ENCODE measurements around the gene SNX11.

SNX11 gene

DNA sequence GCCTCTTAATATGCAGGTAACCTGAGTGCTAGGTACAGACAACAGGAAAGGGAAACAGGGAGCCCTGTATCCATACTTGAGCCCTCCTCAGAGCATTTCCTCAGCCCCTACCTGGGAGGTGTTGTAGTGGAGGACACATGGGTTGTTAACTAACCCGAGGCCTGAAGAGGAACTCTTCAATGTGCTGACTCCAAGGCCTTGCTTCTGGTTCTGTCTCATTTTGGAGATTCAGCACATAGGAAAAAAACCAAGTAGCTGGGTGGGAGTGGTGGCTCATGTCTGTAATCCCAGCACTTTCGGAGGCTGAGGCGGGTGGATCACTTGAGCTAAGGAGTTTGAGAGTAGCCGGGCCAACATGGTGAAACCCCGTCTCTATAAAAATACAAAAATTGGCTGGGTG is 24.8 kb downstream of the SNX11 start:
- DNase-seq (ENCODE audit: low read depth) = no peak

DNA sequence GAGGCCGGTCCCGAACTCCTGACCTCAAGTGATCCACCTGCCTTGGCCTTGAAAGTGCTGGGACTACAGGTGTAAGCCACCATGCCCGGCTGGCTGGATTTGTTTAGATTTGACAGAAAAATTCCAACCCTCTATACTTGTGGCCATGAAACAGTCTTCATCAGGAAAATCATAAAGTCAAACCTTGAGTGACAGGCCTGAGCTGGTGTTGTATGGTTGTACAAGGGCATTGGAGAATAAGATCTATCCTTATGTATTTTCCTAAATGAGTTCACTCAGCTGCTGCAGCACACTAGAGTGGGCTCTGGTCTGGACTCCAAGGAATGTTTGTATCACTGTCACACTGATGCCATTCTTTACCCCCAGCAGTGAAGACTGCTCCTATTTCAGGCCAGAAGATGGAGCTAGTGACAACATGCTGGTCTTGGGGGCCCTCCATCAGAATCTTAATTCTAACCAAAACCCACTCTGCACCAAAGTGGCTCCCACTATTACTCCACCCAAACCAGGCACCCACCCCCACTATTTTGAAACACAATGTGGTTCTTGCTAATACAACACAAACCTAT is 27.4 kb downstream of the SNX11 start:
- no peak for DNase-seq (ENCODE audit: low read depth)

DNA sequence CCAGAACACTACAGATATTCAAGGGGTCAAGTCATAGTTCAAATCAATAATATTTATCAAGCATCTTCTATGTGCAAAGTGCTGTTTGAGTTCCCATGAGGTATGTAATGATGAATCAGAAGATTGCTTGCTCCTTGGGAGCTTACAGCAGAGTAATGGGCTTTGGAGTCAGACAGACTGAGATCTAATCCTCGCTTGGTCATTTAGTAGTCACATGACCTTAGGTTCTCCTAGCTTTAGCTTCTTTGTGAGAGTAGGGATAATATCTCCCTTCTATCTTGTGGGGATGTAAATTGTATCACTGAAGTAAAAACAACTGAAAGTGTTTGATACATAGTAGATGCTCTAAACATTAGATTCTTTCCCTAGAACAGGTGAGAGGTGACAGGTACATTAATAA is 30.1 kb downstream of the SNX11 start:
- DNase-seq (ENCODE audit: low read depth) = no peak

DNA sequence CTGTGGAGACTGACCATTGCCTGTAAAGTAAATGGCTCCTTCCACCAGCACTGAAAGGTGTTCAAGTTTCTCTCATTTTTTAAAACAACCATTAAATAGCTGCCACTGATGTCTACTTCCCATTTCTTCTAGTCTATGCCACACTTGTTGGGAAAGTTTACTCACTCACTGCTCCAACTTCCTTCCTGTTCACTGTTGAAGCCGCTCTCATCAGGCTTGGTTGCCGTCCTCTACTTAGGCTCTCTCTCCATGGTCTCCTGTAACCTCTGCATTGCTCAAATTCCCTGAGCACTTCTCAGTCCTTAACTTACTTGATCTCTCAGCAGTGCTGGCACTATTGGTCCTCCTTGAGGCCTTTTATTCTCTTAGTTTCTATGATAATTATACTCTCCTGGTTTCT is 32.4 kb downstream of the SNX11 start:
- DNase-seq (ENCODE audit: low read depth) = no peak

DNA sequence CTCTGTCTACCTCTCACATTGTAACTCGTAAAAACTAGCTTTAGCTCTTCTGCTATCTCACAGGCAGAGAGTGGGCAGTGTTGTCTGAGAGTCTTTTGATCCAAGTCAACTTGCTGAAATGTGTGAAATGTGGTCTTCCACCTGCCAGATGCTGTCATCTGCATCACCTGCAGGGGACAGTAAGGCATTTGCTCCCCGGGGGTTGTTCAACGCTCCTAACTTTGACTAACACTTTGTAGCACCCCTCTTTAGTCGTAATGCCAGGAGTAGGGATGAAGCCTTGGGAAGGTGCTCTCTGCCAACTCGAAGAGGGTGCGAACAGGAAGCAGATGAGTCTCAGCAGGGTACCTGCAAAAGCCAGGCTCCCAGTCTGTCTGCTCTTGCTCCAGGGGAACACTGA is 36.1 kb downstream of the SNX11 start:
- no peak for DNase-seq (ENCODE audit: low read depth)

DNA sequence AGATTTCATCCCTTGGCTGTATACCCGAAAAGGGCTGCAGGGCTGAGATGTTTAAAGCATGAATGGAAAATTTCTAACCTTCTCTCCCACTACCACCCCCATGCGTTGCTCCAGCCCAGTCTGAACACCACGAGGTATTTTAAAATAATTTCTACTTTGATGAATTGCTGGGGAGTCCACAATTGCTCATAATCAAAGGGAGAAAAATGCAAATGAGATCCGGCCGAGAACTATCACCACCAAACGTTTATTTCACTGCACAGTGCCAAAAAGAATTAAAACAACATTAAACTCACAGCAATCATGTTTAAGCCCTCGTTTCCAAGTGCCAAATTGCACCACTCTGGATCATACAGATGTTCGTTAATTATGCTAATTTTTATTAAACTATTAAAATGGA is 36.7 kb downstream of the SNX11 start:
- DNase-seq (ENCODE audit: low read depth) = no peak

DNA sequence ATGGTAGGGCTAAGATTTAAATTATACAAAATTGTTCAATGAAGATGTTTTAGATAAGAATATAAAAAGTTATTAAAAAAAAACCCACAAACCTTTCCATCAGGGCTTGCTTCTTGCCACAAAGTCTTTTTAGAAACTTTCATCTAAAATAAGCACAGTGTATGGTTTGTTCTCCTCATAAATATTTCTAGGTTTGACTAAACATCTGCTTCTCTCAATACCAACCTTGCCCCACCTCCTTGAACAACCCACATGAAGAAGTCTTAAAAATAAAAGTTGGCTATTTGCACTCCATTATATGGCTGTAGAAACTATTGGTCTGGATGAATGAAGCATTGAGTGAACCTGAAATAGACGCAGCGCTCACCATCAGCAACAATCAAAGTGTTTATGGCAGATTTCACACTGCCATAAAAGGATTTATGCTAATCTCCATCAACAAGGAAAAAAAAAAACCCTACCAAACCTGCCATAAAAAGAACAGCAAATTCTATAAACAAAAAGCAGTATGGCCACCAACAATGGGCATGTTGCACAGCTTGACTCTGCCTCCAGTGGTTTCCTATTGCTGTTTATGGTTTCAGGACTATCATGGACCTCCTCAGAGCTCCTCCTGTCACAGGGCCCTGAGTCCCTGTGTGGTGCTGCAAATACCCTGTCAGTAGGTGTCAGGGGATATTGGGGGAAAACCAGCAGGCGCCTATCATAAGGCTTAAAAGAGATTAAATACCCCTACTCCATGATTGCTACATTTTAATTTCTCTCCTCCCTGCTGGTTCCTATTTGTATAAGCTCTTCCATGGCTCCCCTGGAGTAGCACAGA is 37.6 kb downstream of the SNX11 start:
- no peak for DNase-seq (ENCODE audit: low read depth)

DNA sequence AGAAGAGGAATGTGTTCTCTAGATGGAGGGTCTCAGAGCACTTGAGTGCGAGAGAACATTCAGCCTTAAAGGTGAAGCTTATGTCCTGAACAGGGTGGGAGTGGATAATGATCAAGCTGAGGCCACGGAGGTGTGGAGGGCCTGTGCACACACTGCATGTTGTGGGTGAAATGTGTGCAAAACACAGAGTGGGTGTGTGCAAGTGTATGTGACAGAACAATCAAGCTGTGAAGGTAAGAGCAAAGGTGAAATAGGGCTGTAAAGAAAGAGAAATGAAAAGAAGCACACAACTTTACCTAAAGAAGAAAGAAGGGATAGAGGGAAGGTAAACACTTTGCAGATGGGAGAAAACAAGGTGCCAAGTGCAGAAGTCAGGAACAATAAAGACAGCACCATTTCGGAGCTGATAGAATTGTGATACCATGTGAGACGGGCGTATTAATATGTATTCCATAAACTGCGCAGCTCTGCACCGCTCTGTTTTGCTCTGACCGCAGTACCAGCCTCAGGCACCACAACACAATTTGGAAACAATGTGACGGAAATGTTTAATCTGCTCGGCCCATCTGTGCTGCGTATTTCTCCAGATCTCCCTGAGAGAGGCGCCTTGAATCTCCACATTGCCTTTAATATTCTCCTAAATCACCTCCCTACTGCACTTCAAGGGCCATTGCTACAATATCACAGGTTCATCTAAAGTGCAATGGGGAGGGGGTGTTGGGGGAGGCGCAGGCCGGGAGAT is 40.6 kb downstream of the SNX11 start:
- DNase-seq (ENCODE audit: low read depth) = no peak

DNA sequence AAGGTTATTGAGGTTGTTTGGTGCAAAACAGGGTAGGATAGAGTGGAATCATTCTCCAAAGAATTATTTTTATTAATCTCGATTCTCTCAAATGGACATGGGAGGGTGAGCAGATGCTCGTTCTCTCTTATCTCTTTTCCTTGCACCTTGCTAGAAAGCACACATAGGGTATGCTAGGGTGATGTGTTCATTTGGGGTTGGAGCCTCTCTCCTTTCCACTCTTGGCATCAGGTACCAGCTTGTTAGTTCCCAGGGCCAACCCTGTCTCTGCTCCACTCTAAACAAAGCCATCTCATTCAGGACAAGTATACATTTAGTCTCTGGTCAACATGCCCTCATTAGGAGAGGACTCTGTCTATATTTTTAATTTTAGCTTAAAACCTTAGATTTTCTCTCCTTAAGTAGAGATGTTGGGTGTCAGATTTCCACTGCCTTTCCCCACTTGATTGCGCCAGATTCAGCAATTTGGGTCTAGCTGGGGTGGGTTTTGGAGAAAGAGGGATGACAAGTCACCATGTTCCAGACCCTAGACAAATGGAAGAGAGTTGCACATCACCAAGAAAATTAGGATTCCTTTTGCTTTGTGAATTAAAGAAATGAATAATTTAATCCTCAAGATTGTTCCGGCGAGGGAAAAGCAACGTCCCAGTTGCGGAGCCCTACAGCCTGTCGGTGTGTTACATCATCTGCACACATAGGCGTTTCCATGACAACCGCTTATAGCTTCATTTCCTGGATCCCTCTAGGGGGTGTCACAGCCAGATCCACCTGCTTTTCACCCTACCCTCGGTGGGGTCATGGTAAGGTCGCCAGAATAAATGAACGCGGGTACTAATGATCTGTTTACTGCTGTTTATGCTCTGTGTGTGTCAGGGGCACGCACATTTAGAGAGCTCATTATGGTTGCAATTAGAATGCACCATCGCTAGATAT is 41.6 kb downstream of the SNX11 start:
- DNase-seq (ENCODE audit: low read depth) = no peak

DNA sequence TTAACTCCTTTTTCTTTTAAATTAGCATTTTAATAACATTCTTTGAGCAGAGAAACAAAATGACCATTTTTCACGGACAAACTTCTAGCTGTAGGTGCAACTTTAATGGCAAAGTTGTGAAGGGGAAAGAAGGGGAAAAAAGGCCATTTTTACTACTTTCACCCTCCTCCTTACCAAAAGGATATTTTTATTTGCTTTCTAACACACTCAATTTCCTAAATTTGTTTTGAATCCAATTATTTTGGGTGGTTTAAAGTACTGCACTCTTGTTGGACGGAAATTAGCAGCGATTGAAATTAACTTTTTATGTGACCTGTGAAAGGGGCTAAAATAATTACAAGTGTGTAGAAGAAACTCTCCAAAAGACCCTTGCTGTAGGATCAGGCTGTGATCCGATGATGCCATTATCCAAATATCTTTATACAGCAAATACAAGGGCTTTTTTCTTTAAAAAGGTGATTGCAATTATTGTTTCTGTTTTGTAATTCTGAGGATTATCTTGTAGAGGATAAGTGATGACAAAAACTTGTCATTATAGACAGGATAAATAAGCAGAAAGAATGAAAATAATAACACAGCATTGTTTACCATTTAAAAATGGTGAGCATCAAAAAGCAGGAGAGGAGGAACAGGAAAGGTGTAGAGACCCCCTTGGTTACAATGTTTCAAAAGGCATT is 42.4 kb downstream of the SNX11 start:
- DNase-seq (ENCODE audit: low read depth) = no peak

DNA sequence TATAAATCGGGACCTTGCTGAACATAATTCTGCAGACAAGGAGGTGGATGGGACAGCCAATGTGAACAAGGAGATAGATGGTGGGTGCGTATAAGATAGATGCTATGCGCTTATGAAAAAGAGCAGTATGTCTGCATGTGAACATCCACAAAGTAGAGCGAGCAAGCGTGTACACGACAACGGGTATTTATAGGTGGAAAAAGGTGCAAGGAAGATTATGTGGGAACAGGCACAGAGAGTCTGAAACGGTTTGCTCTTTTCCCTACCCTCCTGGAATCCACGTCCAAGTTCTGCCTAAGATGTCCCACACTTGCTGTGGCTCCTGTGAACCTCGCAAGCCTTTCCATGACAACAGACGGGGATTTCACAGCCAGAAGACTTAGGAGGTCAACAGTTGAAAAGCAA is 43.0 kb downstream of the SNX11 start:
- no peak for DNase-seq (ENCODE audit: low read depth)

DNA sequence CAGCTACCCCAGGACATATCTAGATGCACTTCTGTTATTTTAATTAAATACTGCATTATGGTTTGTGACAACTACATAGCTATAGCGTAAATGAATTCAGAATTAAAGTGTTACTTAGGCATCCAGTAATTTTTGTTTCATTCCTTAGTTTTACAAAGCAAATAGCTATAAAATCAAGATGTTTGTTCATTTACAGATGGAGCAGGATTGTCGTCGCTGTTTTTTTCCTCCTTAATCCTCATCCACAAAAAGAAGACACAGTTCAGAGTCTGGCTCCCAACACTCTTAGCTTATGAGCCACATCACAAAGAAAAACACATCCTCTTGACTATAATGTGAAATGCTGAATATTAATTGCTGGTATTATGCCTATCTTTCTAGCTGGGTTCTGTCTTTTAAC is 43.7 kb downstream of the SNX11 start:
- DNase-seq (ENCODE audit: low read depth) = no peak

DNA sequence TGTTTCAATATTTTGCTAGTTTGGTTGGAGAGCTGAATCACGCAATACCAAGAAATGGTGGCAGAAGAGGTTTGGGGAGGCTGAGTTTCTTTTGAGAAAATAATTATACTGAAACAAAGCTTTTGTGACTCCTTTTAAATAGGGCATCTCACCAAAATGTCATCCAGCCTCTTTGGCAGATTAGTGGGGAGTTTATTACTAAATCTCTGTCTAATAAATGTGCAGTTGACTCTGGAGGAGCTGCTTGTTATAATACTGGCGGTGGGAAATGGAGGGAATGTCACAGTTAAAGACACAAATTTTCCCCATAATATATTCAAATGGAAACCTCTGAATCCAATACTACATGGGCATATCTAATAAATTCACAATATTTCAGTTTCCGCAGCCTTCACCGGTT is 44.7 kb downstream of the SNX11 start:
- DNase-seq (ENCODE audit: low read depth) = no peak

DNA sequence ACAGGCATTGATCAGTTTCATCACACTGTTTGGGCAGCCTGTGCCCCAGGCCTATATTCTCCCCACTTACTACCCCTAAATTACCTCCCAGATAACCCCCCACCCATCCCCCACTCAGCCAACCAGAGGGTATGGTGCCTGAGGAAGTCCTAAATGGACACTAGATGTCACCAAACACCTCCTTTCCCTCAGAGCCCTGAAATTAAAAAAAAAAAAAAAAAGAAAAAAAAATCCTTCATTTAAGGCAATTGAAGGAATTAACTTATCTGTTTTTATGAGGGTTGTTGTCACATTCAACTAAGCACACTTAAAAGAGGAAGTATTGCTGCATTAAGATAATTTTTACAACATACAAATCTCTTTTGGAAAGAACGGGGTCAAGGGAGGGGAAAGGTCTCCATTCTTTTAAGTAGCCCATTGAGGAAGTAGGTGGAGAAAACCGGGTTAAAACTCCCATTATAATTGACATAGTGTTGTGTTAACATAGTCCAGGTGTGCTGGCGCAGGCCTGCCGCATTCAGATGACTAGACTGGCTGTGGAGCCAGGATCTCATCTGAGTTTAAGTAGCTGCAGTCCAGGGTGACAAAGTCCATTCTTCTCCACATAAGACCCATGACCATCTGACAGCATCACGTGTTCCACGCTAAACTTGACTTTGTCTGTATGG is 46.3 kb downstream of the SNX11 start:
- no peak for DNase-seq (ENCODE audit: low read depth)

DNA sequence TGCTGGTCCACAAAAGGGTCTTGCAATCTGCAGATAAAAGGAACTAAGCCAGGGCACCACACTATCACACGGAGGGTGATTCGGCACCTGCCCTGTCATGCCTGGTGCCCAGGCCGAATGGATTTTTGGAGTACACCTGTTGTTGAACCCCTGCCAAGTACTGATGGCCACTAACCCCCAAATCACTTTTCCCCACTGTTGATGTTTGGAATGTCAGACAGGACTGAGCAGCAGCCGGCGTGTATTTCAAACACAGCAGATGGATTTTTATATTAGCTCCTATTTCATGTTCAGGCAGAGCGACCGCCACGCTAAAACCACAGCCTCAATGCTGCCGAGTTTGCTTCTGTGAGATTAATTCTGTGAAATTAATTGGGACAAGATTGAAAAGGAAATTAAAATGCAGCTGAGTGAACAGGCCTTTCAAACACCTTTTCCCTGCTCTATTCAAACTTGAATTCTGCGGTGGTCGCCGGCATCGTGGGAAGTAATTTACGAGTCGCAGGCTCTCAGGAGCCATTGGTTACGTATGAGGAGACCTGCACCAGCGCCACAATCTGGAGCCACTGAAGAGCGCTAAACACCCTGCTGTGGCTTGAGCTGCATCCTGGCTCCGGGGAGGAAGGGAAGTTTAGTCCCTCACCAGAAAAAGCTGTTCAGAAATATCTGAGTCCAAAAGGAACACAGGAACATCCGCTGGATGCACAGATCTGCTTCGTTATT is 48.5 kb downstream of the SNX11 start:
- DNase-seq (ENCODE audit: low read depth) = no peak

DNA sequence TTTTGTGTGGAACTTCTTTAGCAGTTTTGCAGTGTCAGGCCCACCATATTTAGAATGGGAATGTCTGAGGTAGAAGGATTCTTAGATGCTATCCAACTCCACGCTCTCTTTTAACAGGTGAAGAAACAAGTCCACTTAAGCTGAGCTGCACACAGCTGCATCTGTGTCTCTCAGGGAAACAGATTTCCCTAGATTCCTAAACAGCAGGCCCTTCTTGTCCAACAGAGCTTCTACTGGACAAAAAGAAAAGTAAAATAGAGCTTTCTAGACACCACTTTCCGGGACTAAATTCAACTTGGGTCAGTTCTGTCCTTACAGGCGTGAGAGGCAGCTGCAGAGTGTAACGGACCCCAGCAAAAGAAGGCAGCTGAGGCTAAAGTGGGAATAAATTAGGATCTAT is 51.7 kb downstream of the SNX11 start:
- no peak for DNase-seq (ENCODE audit: low read depth)

DNA sequence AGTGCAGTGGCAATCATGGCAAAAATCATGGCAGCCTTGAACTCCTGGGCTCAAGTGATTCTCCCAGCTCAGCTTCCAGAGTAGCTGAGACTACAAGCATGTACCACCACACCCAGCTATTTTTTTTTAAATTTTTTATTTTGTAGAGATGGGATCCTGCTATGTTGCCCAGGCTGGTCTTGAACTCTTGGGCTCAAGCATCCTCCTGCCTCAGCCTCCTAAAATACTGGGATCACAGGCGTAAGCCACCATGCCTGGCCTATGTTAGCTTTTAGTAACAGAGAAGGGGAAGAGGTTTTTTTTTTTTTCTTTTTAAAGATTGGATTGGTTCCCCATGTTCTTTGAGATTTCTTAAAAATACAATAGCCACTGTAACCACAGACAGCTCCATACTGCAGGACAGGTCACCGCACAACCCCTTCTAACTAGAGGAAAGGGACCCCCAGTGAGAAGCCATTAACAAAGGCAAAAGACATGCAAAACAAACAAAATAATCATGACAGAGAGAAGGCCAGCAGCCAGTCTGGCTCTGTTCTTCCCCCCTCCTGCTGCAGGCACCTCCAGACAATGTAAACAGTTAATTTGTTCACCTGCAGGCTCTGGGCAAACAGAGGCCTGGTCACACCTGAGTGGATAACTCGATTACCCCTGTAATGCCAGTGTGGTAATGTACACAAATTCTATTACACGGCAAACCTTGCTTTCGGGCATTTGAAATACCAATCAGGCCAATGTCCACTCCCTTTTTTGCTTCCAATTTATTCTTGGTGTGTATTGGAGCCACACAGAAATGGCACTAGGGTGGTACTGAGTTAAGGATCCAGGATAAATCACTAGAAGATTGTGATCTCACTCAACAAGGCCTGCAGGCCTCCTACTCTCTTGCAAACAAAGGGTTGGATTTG is 52.9 kb downstream of the SNX11 start:
- DNase-seq (ENCODE audit: low read depth) = no peak

DNA sequence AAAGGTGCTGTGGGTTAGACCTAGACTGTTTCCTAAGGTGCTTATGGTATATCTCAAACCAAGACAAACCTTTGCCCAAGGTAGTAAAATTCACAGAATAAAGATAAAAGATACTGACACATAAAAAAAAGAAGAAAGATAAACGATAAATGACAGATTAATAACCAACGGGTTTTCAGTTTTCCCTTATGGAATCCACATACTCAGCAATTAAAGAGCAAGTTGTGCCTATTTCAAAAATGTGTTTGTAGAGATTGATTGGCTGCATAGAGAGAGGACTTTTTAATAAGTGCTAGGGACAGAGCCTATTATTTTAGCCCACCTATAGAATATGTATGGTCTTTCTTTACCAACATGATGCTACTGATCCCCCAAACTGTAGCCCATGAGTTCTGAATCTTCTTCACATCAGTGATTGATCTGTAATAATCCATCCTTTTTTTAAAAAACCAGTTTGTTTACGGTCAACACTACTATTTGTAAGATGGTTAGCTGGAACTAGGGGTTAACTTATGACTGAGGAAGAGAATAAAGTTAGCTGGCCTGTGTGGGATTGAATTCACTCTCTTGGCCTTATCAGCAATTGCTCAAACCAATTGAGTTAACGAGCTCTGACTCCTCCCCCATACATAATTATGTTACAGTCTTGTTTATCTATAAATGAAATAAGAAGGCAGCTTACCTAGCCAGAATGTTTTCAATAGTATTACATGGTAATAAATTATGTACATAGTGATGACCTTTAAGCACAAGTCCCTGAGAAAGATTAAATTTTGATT is 53.8 kb downstream of the SNX11 start:
- no peak for DNase-seq (ENCODE audit: low read depth)

Measured in stimulated activated CD8-positive, alpha-beta memory T cell treated with anti-CD3 and anti-CD28 coated beads, Interleukin-7, amount 100 ng/mL, for 24 hours (primary cell).